Liver (tissue), 3 donors: Measurements from ENCODE around the gene NAT14.

ENCODE experiments used
- ATF3 ChIP-seq: IDR thresholded peaks from 2 replicates; pipeline ENCODE4 v1.6.1; 2016; ENCODE audit warnings: antibody characterized with exemption
- FOXA1 ChIP-seq: IDR thresholded peaks from 2 replicates; pipeline ENCODE4 v1.6.1; 2016; ENCODE audit warnings: antibody characterized with exemption
- MAX ChIP-seq: IDR thresholded peaks from 2 replicates; pipeline ENCODE4 v1.6.1; 2016; ENCODE audit warnings: antibody characterized with exemption
- NR2F2 ChIP-seq: IDR thresholded peaks from 2 replicates; pipeline ENCODE4 v1.6.1; 2016; ENCODE audit warnings: antibody characterized with exemption
- RAD21 ChIP-seq, 2 donors: IDR thresholded peaks; 2 replicates each; pipeline ENCODE4 v1.6.1; 2016; ENCODE audit warnings: antibody characterized with exemption in 2 of 2, mild to moderate bottlenecking in 2 of 2
- TAF1 ChIP-seq: conservative IDR thresholded peaks from 2 replicates; pipeline ENCODE4 v1.6.1; 2016; ENCODE audit warnings: antibody characterized with exemption, mild to moderate bottlenecking
- YY1 ChIP-seq: IDR thresholded peaks from 2 replicates; pipeline ENCODE4 v1.6.1; 2016; ENCODE audit warnings: antibody characterized with exemption, mild to moderate bottlenecking
- TF ChIP-seq, protein P1 (sequence below): fragments of 150-350 bp; IDR thresholded peaks from 2 replicates; pipeline ENCODE4 v1.5.1; 2017; ENCODE audit warnings: improper control_type of control experiment, low read depth, low read length; ENCODE audit not compliant: missing input control
- donor health status: healthy.
- donor health status: healthy.

GRCh38 chr19:55447421-55448174 lies 37.4 kb upstream of the NAT14 start:
- TF ChIP-seq, protein P1, sequence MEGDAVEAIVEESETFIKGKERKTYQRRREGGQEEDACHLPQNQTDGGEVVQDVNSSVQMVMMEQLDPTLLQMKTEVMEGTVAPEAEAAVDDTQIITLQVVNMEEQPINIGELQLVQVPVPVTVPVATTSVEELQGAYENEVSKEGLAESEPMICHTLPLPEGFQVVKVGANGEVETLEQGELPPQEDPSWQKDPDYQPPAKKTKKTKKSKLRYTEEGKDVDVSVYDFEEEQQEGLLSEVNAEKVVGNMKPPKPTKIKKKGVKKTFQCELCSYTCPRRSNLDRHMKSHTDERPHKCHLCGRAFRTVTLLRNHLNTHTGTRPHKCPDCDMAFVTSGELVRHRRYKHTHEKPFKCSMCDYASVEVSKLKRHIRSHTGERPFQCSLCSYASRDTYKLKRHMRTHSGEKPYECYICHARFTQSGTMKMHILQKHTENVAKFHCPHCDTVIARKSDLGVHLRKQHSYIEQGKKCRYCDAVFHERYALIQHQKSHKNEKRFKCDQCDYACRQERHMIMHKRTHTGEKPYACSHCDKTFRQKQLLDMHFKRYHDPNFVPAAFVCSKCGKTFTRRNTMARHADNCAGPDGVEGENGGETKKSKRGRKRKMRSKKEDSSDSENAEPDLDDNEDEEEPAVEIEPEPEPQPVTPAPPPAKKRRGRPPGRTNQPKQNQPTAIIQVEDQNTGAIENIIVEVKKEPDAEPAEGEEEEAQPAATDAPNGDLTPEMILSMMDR: no peak
- TF ChIP-seq MAX (no peak), TAF1 (no peak), RAD21 (IDR thresholded peaks at IDR 0.05) (no peak), YY1 (no peak), FOXA1 (no peak), ATF3 (no peak), NR2F2 (no peak)
